Skeletal muscle tissue (tissue), 4 donors: ENCODE measurements around the gene GLP1R. TPM values are rescaled to one million over a fixed set of nuclear protein-coding genes. Genes with fewer than 3 reads are reported as not detected.

Source experiments
- H3K27ac ChIP-seq: one replicate; pipeline ENCODE4 v1.7.0; 2013; ENCODE audit warnings: mild to moderate bottlenecking, low read depth, low read length, inconsistent platforms
- H3K27me3 ChIP-seq, 3 donors: one replicate each; pipeline ENCODE4 v1.7.0; 2013; ENCODE audit warnings: low read length in 3 of 3; ENCODE audit not compliant: control insufficient read depth in 3 of 3, insufficient read depth in 3 of 3
- H3K36me3 ChIP-seq, 3 donors: one replicate each; pipeline ENCODE4 v1.7.0; 2013; ENCODE audit warnings: low read length in 3 of 3; ENCODE audit not compliant: control insufficient read depth in 3 of 3, insufficient read depth in 3 of 3
- H3K4me1 ChIP-seq, 3 donors: one replicate each; pipeline ENCODE4 v1.7.0; 2013; ENCODE audit warnings: low read length in 3 of 3, mild to moderate bottlenecking in 3 of 3; ENCODE audit not compliant: control insufficient read depth in 3 of 3, insufficient read depth in 3 of 3
- H3K4me3 ChIP-seq, 3 donors: one replicate each; pipeline ENCODE4 v1.7.0; 2013; ENCODE audit warnings: low read length in 3 of 3
- H3K9ac ChIP-seq, 3 donors: one replicate each; pipeline ENCODE4 v1.7.0; 2013; ENCODE audit warnings: low read length in 3 of 3, mild to moderate bottlenecking in 3 of 3, moderate library complexity in 2 of 3, low read depth in 1 of 3
- H3K9me3 ChIP-seq, 3 donors: one replicate each; pipeline ENCODE4 v1.7.0; 2013; ENCODE audit warnings: low read length in 3 of 3; ENCODE audit not compliant: control insufficient read depth in 3 of 3
- total RNA-seq: library from RNA; depleted of rRNA; stranded (reverse); fragments of >200 nt; gene quantifications from one replicate; pipeline ENCODE4 v1.2.3, GENCODE V29; 2014
- donor health status: Osteomylitis.

The GLP1R gene
- total RNA-seq: not detected

GRCh38 chr6:39048481-39049399, at the start of gene GLP1R:
TSS of gene GLP1R (plus strand) at chr6:39048781. CDS start at chr6:39048841, 60 bp downstream.
- peaks cover 0 to 5% (median 2%) of the 10 kb centered on the region in 3 donors for H3K4me1 ChIP-seq
- no peaks in the 10 kb centered on the region for H3K36me3 ChIP-seq
- H3K9ac ChIP-seq: peak within 1 kb of the TSS in 1 of 3 donors; percentile 45
- peaks cover 50 to 61% (median 61%) of the 10 kb centered on the region in 3 donors for H3K27me3 ChIP-seq
- H3K4me3 ChIP-seq: peak within 1 kb of the TSS in 2 of 3 donors; percentile 6 to 27
- no peaks in the 10 kb centered on the region for H3K9me3 ChIP-seq
- H3K27ac ChIP-seq: no peak within 1 kb of the TSS

- Histone ChIP-seq H3K36me3 (no peaks in the 10 kb centered on the region), H3K9me3 (no peaks in the 10 kb centered on the region), H3K4me1 (no peaks in the 10 kb centered on the region), H3K27ac (no peak overlapping the region), H3K27me3 (peaks cover 13 to 21% (median 20%) of the 10 kb centered on the region in 3 donors), H3K4me3 (no peak overlapping the region), H3K9ac (no peak overlapping the region)
These were observed 45.5 kb upstream of the GLP1R start for GRCh38 chr6:39003072-39003471.

GRCh38 chr6:39003492-39003891, 45.1 kb upstream of the GLP1R start:
- Histone ChIP-seq H3K27ac (no peak overlapping the region), H3K36me3 (no peaks in the 10 kb centered on the region)

GRCh38 chr6:39004801-39005200, 43.8 kb upstream of the GLP1R start:
- Histone ChIP-seq H3K9ac (no peak overlapping the region), H3K36me3 (no peaks in the 10 kb centered on the region), H3K4me3 (no peak overlapping the region), H3K9me3 (no peaks in the 10 kb centered on the region), H3K27me3 (peaks cover 13 to 24% (median 16%) of the 10 kb centered on the region in 3 donors), H3K4me1 (no peaks in the 10 kb centered on the region), H3K27ac (no peak overlapping the region)

More at GRCh38 chr6:39003492-39003891, 45.1 kb upstream of the GLP1R start:
- Histone ChIP-seq H3K9me3 (no peaks in the 10 kb centered on the region), H3K4me1 (no peaks in the 10 kb centered on the region), H3K4me3 (no peak overlapping the region), H3K9ac (no peak overlapping the region), H3K27me3 (peaks cover 13 to 22% (median 20%) of the 10 kb centered on the region in 3 donors)

GRCh38 chr6:39005774-39006173, 42.8 kb upstream of the GLP1R start:
- H3K9me3 ChIP-seq: no peaks in the 10 kb centered on the region
- no peaks in the 10 kb centered on the region for H3K4me1 ChIP-seq
- no peak overlapping the region for H3K9ac ChIP-seq
- H3K4me3 ChIP-seq: no peak overlapping the region
- peaks cover 10 to 21% (median 16%) of the 10 kb centered on the region in 3 donors for H3K27me3 ChIP-seq
- no peak overlapping the region for H3K27ac ChIP-seq
- no peaks in the 10 kb centered on the region for H3K36me3 ChIP-seq

GRCh38 chr6:39007575-39007974, 41.0 kb upstream of the GLP1R start:
- no peak overlapping the region for H3K4me3 ChIP-seq
- H3K27ac ChIP-seq: no peak overlapping the region
- no peaks in the 10 kb centered on the region for H3K9me3 ChIP-seq
- peaks cover 0 to 11% (median 10%) of the 10 kb centered on the region in 3 donors for H3K27me3 ChIP-seq
- no peak overlapping the region for H3K9ac ChIP-seq
- no peaks in the 10 kb centered on the region for H3K4me1 ChIP-seq
- no peaks in the 10 kb centered on the region for H3K36me3 ChIP-seq

GRCh38 chr6:39008737-39009136, 39.8 kb upstream of the GLP1R start:
- H3K4me3 ChIP-seq: no peak overlapping the region
- H3K4me1 ChIP-seq: no peaks in the 10 kb centered on the region
- no peak overlapping the region for H3K9ac ChIP-seq
- peaks cover 0 to 11% (median 5%) of the 10 kb centered on the region in 3 donors for H3K27me3 ChIP-seq
- H3K27ac ChIP-seq: no peak overlapping the region
- H3K36me3 ChIP-seq: no peaks in the 10 kb centered on the region
- no peaks in the 10 kb centered on the region for H3K9me3 ChIP-seq

- Histone ChIP-seq H3K9ac (no peak overlapping the region), H3K36me3 (no peaks in the 10 kb centered on the region), H3K27ac (no peak overlapping the region), H3K4me3 (no peak overlapping the region), H3K27me3 (peaks cover 0 to 11% (median 5%) of the 10 kb centered on the region in 3 donors), H3K9me3 (no peaks in the 10 kb centered on the region), H3K4me1 (no peaks in the 10 kb centered on the region)
These were observed 39.1 kb upstream of the GLP1R start for GRCh38 chr6:39009476-39009875.

- Histone ChIP-seq H3K36me3 (no peaks in the 10 kb centered on the region), H3K4me3 (no peak overlapping the region), H3K27ac (no peak overlapping the region), H3K9me3 (no peaks in the 10 kb centered on the region), H3K4me1 (no peaks in the 10 kb centered on the region), H3K9ac (no peak overlapping the region), H3K27me3 (peaks cover 0 to 8% (median 4%) of the 10 kb centered on the region in 3 donors)
These were observed 31.6 kb upstream of the GLP1R start for GRCh38 chr6:39016839-39017546.

- peaks cover 0 to 10% (median 4%) of the 10 kb centered on the region in 3 donors for H3K27me3 ChIP-seq
- H3K36me3 ChIP-seq: no peaks in the 10 kb centered on the region
- no peak overlapping the region for H3K4me3 ChIP-seq
- no peak overlapping the region for H3K27ac ChIP-seq
- H3K4me1 ChIP-seq: no peaks in the 10 kb centered on the region
- H3K9ac ChIP-seq: no peak overlapping the region
- no peaks in the 10 kb centered on the region for H3K9me3 ChIP-seq
These were observed 31.1 kb upstream of the GLP1R start for GRCh38 chr6:39017547-39017880.
